Ovary (tissue), 9 donors: Measurements from ENCODE around the gene HIVEP3. TPM values are rescaled to one million over a fixed set of nuclear protein-coding genes. Genes with fewer than 3 reads are reported as not detected.

Source experiments
- DNase-seq, 5 donors: peaks; one replicate each; pipeline ENCODE4 v3.0.0-alpha.2; 2019 to 2020
- H3K27ac ChIP-seq, 2 donors: fragments of 200-600 bp; one replicate each; pipeline versions ENCODE4 v1.5.1 to v1.8.0; 2019 to 2022
- H3K27me3 ChIP-seq: fragments of 200-600 bp; one replicate; pipeline ENCODE4 v1.8.0; 2022
- H3K36me3 ChIP-seq: fragments of 200-600 bp; sonication (generic); one replicate; pipeline ENCODE4 v1.5.1; 2019
- H3K4me1 ChIP-seq: one replicate; pipeline ENCODE4 v1.8.1; 2013; ENCODE audit warnings: mild to moderate bottlenecking, moderate library complexity; ENCODE audit not compliant: insufficient read depth
- H3K4me3 ChIP-seq: fragments of 200-600 bp; sonication (generic); one replicate; pipeline ENCODE4 v1.5.1; 2017
- H3K9me3 ChIP-seq, 2 donors: fragments of 200-600 bp in 1 of 2; sonication (generic) in 1 of 2; one replicate each; pipeline versions ENCODE4 v1.5.1 to v1.8.1; 2013 to 2019; ENCODE audit warnings: mild to moderate bottlenecking in 1 of 2, moderate library complexity in 1 of 2
- CTCF ChIP-seq, 3 donors: fragments of 450-650 bp in 2 of 3; fragments of 200-600 bp in 1 of 3; IDR thresholded peaks; one replicate each; pipeline versions ENCODE4 v1.5.1 to v1.8.0; 2016 to 2022; ENCODE audit warnings: antibody characterized with exemption in 3 of 3, mild to moderate bottlenecking in 1 of 3
- EP300 ChIP-seq: sonication (generic); formaldehyde crosslinking; IDR thresholded peaks from one replicate; pipeline ENCODE4 v1.6.1; 2017; ENCODE audit warnings: antibody characterized with exemption
- POLR2A ChIP-seq: fragments of 450-650 bp; IDR thresholded peaks from one replicate; pipeline ENCODE4 v1.6.1; 2017; ENCODE audit warnings: antibody characterized with exemption, mild to moderate bottlenecking, moderate library complexity
- WGBS, 3 donors: extraction: QIAGEN DNeasy Blood & Tissue Kit in 1 of 3; methylation state at CpG; one replicate each; pipeline versions ENCODE4 v1.1.5 to v1.1.7; 2013 to 2017; 5-methylcytosine and 5-hydroxymethylcytosine counted together
- intact Hi-C, 4 donors: fragments of 100-400 bp; cut with DNase I; formaldehyde crosslinking; loops; one replicate each; pipeline versions ENCODE4 v1.11.0 to v1.15.1; 2022 to 2023
- polyA plus RNA-seq, 2 donors: library from polyadenylated mRNA; stranded (reverse); fragments of 200-250 nt in 1 of 2; fragments of 350-450 nt in 1 of 2; fragmentation: Illumina TruSeq in 1 of 2; extraction: RNeasy Lipid Tissue Mini Kit (QIAGEN cat#74804) in 1 of 2; gene quantifications; one replicate each; pipeline ENCODE4 v1.2.3, GENCODE V29; 2013 to 2014
- total RNA-seq, 7 donors: library from RNA; depleted of rRNA in 2 of 7; stranded (reverse); fragments of >200 nt in 2 of 7; fragmentation: NEBNext Ultra II Directional in 3 of 7; extraction: Animal tissue kit (Norgen Biotek cat#: 25700) in 3 of 7; gene quantifications; one replicate each; pipeline versions ENCODE4 v1.1.0 to v1.2.4, GENCODE V29; 2016 to 2023
- donor health status: DM: no; HTN: no; CAD: no; lungs with moderate emphysema.
- donor health status: DM: no; HTN: no; CAD: no.
- donor health status: Bipolar disorder and iron deficiency.
- donor health status: DM: yes; HTN: yes; CAD: no.
- donor health status: DM: no; HTN: no; CAD: no.
- donor health status: DM: yes; HTN: yes; CAD: no.

HIVEP3 gene
- total and polyA plus RNA-seq, 9 donors = 3.0 to 7.5 (median 5.2) TPM

GRCh38 chr1:41662765-41663437 lies 255.8 kb downstream of the HIVEP3 start:
- H3K4me1 ChIP-seq = peaks cover 9% of the 10 kb centered on the region
- no peaks in the 10 kb centered on the region for H3K36me3 ChIP-seq
- no peaks in the 10 kb centered on the region for H3K9me3 ChIP-seq
- WGBS, 3 donors = 21 to 83% (median 21%) methylated on average over 4 to 27 of the region's 27 CpGs
- no peaks in the 10 kb centered on the region for H3K27me3 ChIP-seq
- intact Hi-C loops = no loop called here
- H3K4me3 ChIP-seq = peak overlapping the region; percentile 52
- TF ChIP-seq POLR2A (no peak), CTCF (IDR thresholded peaks at IDR 0.05) (no peak), EP300 (no peak)
- H3K27ac ChIP-seq = peak overlapping the region; percentile 42 to 81
- peak; percentile 17 to 55 (median 43) for DNase-seq

GRCh38 chr1:41662061-41662764 lies 256.5 kb downstream of the HIVEP3 start:
- Histone ChIP-seq H3K9me3 (no peaks in the 10 kb centered on the region), H3K36me3 (no peaks in the 10 kb centered on the region), H3K27ac (peak overlapping the region; percentile 42 to 81), H3K4me3 (peak overlapping the region; percentile 52), H3K4me1 (peaks cover 9% of the 10 kb centered on the region), H3K27me3 (no peaks in the 10 kb centered on the region)
- intact Hi-C loops = no loop called here
- TF ChIP-seq POLR2A (no peak), EP300 (no peak), CTCF (IDR thresholded peaks at IDR 0.05) (no peak)
- DNase-seq = peak in 4 of 5 donors; percentile 39 to 64 (median 54)
- WGBS, 3 donors = 1% methylated on average over 88 to 105 of the region's 105 CpGs

GRCh38 chr1:41661428-41662060 lies 257.2 kb downstream of the HIVEP3 start:
- no peak for TF ChIP-seq CTCF (IDR thresholded peaks at IDR 0.05)
- TF ChIP-seq EP300 = no peak
- TF ChIP-seq POLR2A = no peak
- Histone ChIP-seq H3K36me3 (no peaks in the 10 kb centered on the region), H3K4me1 (peaks cover 9% of the 10 kb centered on the region), H3K27me3 (no peaks in the 10 kb centered on the region), H3K27ac (no peak overlapping the region), H3K4me3 (peak overlapping the region; percentile 41), H3K9me3 (no peaks in the 10 kb centered on the region)
- intact Hi-C loops = no loop called here
- peak in 2 of 5 donors; percentile 24 to 40 for DNase-seq
- WGBS, 3 donors = 1% methylated on average over 44 of the region's 44 CpGs

- Histone ChIP-seq H3K27ac (no peak overlapping the region), H3K27me3 (no peaks in the 10 kb centered on the region), H3K9me3 (no peaks in the 10 kb centered on the region), H3K4me1 (peaks cover 9% of the 10 kb centered on the region), H3K4me3 (no peak overlapping the region), H3K36me3 (no peaks in the 10 kb centered on the region)
- intact Hi-C loops = no loop called here
- no peak for DNase-seq
- TF ChIP-seq POLR2A = no peak
- no peak for TF ChIP-seq EP300
- TF ChIP-seq CTCF (IDR thresholded peaks at IDR 0.05) = no peak
- 47 to 62% (median 52%) methylated on average over 5 of the region's 5 CpGs for WGBS, 3 donors
These were observed 257.9 kb downstream of the HIVEP3 start for GRCh38 chr1:41660570-41661427.
